GM19239 (cell line): ENCODE measurements around the gene SLC26A1.

ENCODE experiments used
- DNase-seq: peaks from one replicate; pipeline ENCODE4 v3.0.0; 2011; ENCODE audit warnings: low spot score; ENCODE audit not compliant: insufficient read length
- FAIRE-seq: peaks from 2 replicates; lab custom pipeline; 2011; peaks lifted over from hg19 to GRCh38; lab: Jason Lieb, UNC

SLC26A1 gene

GRCh38 chr4:968621-969394 is 24.4 kb downstream of the SLC26A1 start:
- FAIRE-seq (no peak), DNase-seq (no peak)

GRCh38 chr4:968221-968620 is 25.0 kb downstream of the SLC26A1 start:
- no peak for DNase-seq
- FAIRE-seq, result no peak

- FAIRE-seq (no peak), DNase-seq (no peak)
Observed at GRCh38 chr4:967113-968104, 25.8 kb downstream of the SLC26A1 start.

GRCh38 chr4:966266-967112 is 26.7 kb downstream of the SLC26A1 start:
- FAIRE-seq (no peak), DNase-seq (no peak)

GRCh38 chr4:965766-966134 is 27.5 kb downstream of the SLC26A1 start:
- FAIRE-seq (no peak), DNase-seq (no peak)

- FAIRE-seq (no peak), DNase-seq (no peak)
Observed at GRCh38 chr4:965048-965765, 28.0 kb downstream of the SLC26A1 start.

GRCh38 chr4:964346-965025 is 28.7 kb downstream of the SLC26A1 start:
- DNase-seq, result no peak
- no peak for FAIRE-seq

- DNase-seq (no peak), FAIRE-seq (no peak)
Observed at GRCh38 chr4:963276-964225, 29.7 kb downstream of the SLC26A1 start.

- no peak for DNase-seq
- FAIRE-seq, result no peak
Observed at GRCh38 chr4:962231-963208, 30.7 kb downstream of the SLC26A1 start.

- FAIRE-seq (no peak), DNase-seq (no peak)
Observed at GRCh38 chr4:961351-962230, 31.6 kb downstream of the SLC26A1 start.

- no peak for FAIRE-seq
Observed at GRCh38 chr4:960636-961350, 32.4 kb downstream of the SLC26A1 start.

GRCh38 chr4:960140-960635 is 33.0 kb downstream of the SLC26A1 start:
- DNase-seq (no peak), FAIRE-seq (no peak)

More at GRCh38 chr4:960636-961350, 32.4 kb downstream of the SLC26A1 start:
- no peak for DNase-seq

- no peak for FAIRE-seq
Observed at GRCh38 chr4:959338-960139, 33.7 kb downstream of the SLC26A1 start.

GRCh38 chr4:958696-959337 is 34.4 kb downstream of the SLC26A1 start:
- DNase-seq, result no peak
- FAIRE-seq, result no peak

More at GRCh38 chr4:959338-960139, 33.7 kb downstream of the SLC26A1 start:
- no peak for DNase-seq
